NCI-H69 (cell line): ENCODE results near the gene KRTAP1-1.
"Not testable (repeated sequence)": the region's sequence is repeated elsewhere in the genome, so short reads cannot be mapped to it uniquely, and the experiment has no call there.

ENCODE experiments used
- DNase-seq: peaks from one replicate; lab custom pipeline; 2025; lab: John Stamatoyannopoulos, UW

The KRTAP1-1 gene, protein sequence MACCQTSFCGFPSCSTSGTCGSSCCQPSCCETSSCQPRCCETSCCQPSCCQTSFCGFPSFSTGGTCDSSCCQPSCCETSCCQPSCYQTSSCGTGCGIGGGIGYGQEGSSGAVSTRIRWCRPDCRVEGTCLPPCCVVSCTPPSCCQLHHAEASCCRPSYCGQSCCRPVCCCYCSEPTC

DNA sequence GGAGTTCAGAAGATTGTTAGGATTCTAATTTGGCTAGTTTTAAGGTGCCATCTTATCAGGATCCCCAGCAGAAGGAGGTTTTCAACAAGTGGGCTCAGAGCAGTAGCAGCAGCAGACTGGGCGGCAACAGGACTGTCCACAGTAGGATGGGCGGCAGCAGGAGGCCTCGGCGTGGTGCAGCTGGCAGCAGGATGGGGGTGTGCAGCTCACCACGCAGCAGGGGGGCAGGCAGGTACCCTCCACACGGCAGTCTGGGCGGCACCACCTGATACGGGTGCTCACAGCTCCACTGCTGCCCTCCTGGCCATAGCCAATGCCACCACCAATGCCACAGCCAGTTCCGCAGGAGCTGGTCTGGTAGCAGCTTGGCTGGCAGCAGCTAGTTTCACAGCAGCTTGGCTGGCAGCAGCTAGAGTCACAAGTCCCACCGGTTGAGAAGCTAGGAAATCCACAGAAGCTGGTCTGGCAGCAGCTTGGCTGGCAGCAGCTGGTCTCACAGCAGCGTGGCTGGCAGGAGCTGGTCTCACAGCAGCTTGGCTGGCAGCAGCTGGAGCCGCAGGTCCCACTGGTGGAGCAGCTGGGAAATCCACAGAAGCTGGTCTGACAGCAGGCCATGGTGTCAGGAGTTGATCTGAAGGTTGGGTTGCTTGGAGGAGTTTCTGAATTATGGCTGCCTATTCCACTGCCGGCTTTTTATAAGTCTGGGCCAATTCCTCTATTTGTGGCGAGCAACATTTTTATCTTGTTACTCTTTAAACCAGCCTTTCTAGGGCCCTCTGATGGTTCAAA, at the start of gene KRTAP1-1:
KRTAP1-1 (minus strand) TSS at position 668 of the 789 bp plus-strand sequence; CDS start at position 615, 53 bp downstream.
- DNase-seq = peak; percentile 83

DNA sequence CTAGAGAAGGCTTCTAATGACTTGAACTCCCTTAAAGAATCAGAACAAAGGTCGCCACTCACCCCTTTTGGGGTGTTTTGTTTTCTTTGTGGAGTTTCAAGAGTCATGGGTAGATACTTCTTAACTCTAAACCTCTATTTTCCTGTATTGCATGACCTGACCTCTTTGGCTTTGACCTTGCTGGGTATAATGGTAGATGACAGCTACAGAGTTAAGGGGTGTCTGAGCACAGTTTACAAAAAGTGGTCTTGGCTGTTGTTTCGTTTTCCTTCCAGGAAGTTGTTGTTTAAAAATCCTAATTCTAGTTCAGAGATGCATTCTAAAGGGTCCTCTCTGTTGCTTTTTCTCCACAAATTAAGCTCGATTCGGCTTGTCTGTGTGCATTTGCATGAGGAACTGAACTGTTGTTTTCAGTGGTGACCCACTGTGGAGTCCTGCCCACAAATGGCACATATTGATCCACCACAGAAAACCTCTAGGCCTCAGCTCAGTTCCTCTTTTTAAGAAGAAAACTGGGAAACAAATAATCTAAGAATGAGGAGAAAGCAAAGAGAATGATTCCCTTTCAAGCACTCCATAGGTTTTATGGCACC, 47.6 kb upstream of the KRTAP1-1 start:
- not testable (repeated sequence) for DNase-seq

DNA sequence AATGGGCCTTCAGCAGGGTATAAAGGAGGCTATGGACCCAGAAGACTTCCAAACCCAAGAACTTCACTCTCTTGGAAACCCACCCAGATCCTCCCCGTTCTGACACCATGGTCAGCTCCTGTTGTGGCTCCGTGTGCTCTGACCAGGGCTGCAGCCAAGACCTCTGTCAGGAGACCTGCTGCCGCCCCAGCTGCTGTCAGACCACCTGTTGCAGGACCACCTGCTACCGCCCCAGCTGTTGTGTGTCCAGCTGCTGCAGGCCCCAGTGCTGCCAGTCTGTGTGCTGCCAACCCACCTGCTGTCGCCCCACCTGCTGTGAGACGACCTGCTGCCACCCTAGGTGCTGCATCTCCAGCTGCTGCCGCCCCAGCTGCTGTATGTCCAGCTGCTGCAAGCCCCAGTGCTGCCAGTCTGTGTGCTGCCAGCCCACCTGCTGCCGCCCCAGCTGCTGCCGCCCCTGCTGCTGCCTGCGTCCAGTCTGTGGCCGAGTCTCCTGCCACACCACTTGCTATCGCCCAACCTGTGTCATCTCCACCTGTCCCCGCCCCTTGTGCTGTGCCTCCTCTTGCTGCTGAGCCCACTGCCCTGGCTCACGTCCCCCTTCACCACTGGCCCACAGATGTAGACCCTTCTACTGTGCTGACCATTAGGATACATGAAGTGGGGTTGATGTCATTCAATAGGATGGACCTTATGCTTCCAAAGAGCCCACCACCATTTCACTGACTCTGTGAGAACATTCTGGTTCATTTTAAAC, 43.0 kb upstream of the KRTAP1-1 start, which contains the start of gene KRTAP4-7:
KRTAP4-7 (plus strand) TSS at position 51 of the 757 bp plus-strand sequence; CDS start at position 108, 57 bp downstream.
- not testable (repeated sequence) for DNase-seq

DNA sequence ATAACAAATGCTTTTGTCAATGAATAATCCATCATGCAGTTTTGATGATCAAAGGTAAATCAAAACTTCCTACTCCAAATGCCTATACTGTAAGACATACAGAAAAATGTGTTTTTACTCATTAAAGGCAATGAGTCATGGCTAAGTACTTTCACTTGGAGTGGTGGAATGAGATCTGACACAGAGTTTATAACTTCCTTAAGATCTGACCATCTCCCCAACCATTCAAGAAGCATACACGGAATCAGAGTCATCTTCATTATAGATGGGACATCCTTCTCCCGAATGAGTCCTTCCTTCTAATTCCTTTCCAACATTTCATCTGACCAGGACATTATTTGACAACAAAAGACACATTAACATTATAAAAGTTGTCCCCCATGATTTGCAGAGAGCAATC, 42.2 kb upstream of the KRTAP1-1 start:
- not testable (repeated sequence) for DNase-seq

DNA sequence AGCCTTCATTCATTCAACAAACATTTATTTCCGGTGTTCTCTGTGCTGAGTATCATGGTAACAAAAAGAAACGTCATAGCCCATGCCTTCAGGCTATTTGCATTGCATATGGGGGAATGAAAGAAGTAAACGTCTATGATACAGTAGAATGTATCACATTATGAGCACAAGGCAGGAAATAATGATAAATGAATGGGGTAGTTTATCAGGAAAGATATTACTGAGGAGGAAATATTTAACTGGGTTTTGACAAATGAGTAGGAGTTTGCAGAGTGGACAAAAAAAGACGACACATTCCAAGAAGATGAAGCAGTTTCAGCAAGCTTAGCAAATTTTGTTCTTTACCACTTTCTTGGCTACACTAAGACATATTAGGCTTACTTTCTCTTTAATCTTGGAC, 41.4 kb upstream of the KRTAP1-1 start:
- DNase-seq = peak; percentile 43

DNA sequence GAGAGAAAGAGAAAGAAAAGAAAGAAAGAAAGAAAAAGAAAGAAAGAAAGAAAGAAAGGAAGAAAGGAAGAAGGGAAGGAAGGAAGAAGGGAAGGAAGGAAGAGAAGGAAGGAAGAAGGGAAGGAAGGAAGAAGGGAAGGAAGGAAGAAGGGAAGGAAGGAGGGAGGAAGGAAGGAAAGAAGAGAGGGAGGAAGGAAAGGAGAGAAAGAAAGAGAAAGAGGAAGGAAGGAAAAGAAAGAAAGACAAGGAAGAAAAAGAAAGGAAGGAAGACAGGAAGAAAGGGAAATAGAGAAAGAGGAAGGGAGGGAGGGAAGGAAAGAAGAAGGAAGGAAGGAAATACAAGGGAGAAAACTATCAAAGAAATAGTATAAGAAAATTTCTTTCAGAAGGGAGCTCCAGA, 35.5 kb upstream of the KRTAP1-1 start:
- no peak for DNase-seq

DNA sequence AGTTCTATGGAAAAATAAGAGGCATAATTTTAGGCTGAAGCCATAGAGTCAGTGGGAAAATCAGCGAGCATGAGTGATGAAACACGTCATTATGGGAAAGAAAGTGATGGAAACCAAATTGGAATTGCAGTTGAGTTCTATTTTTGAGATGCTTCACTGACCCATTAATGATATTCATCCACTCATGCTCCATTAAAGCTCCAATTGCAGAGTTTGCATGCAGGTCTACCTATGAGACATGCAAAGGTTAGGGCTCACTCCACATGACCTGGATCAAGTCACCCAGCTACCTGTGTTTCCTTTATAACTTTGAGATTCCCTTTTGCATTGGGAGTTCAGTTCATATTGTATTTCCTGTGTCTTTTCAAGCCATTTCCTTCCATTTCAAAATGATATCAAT, 32.4 kb upstream of the KRTAP1-1 start:
- no peak for DNase-seq

DNA sequence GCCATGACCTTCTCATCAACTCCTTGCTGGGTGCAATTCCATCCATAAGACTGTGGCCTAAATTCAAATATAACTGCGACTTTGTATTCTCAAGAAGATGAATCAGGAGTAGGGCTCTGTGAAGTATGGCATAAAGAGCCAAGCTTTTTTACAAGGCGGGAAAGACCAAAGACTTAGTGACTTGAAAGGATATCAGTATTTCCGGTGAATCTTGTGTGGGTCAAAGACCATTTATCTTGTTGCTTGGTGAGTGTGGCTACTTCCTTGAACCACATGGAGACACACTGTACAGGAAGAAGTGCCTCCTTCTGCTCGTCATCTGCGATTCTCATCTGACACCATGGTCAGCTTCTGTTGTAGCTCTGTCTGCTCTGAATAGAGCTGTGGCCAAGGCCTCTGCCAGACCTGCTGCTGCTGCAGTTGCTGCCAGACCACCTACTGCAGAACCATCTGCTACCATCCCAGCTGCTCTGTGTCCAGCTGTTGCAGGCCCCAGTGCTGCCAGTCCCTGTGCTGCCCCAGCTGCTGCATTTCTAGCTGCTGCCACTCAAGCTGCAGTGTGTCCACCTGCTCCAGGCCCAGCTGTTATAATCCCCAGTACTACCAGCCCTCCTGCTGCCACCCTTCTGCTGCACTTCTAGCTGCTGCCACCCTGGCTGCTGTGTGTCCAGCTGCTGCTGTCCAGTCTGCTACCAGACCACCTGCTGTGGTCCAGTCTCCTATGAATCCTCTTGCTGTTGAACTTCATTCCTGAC, 30.5 kb upstream of the KRTAP1-1 start:
- DNase-seq = peak; percentile 62

DNA sequence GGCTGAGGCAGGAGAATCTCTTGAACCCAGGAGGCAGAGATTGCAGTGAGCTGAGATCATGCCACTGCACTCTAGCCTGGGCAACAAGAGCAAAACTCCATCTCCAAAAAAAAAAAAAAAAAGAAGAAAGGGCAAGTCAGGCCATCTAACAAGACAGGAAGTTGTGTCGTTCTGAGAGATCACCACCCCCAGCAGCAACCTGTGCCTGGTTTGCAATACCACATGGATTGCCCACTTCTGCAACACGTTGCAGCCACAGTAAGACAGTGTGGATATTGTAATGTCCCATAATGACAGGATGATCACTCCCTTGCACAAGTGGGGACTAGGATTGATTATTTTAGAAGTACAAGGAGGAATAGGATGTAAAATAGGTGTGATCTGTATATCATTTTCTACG, 27.8 kb upstream of the KRTAP1-1 start:
- DNase-seq = no peak

DNA sequence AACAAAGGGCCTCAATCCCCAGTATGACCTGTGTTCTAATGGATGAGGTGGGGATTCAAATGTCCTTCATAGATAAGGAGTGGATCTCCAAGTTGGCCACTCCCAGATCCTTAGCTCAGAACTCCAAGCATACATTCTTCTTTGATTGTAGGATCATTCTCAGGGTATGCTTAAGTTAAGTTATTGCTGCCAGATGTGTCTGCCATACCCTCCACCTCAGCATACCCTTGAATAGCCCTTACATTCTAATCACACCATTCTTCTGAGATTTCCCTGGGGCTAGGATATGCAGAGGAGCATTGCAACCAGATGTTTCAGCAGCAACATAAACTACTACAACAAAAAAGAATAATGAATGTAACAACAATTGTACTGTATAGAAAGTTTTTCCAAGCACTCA, 26.0 kb upstream of the KRTAP1-1 start:
- DNase-seq = no peak

DNA sequence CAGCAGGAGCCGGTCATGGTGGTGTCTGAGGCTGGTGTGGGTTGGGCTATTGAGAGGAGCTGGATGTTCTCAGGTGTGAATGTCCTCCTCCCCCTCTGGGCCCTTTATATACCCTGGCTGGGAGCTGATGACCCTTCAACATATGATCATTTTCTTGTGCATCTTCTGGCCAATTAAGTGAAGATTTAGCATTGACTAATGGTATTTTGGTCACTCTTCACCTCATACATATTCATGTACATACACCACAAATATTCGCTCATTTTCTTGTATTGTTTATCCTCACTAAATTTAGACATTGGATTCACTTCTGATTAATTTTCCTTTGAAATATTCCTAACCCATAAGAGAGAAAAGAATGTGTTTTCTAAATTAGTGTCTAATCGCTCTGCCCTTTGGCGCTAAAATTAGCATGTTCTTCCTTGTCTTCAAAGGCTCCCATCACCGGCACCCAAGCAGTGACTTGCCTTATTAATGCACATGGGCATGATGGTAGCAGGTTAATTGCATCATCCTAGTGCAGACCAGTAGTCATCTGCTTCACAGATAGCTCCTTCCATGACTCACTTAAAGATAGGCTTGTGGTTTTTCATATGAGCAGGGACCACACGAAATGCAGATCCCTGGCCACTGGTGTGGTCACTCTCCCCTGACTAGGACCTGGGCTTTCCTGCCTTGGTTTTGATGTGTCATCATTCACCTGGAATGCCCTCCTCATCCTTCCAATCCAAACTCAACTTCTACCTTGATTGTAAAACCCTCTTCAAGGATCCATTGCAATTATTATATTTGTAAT, 24.8 kb upstream of the KRTAP1-1 start, which contains the start of gene KRTAP2-4:
KRTAP2-4 (minus strand) TSS at position 51 of the 796 bp plus-strand sequence; CDS start at position 17, 34 bp downstream.
- no peak for DNase-seq

DNA sequence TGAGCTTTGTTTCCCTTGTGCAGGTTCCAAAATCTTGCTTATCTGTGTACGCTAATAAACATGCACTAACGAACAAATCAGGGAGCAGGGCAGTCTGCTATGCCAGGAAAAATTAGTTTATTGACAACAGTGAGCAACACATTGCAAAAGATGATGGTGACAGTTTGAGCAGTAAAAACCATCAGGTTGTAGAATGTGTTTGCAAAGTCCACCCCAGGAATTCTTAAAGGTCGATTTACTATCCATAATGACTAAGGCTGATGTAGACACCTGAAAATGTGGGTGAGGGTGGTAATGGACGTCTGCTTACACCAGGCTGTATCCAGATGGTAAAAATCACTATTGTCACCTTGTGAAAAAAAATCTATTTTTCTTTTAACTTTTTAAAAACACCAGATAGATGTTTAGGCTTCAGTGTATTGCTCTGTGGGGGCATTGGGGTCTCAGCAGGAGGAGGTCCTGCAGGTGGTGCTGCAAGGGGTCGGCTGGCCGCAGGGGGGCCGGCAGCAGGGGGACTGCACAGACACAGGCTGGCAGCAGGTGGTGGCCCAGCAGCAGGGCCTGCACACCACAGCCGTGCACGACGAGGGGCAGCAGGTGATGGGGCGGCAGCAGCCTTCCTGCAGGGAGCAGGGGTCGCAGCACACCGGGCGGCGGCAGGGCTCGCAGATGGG, 23.9 kb upstream of the KRTAP1-1 start:
- not testable (repeated sequence) for DNase-seq

DNA sequence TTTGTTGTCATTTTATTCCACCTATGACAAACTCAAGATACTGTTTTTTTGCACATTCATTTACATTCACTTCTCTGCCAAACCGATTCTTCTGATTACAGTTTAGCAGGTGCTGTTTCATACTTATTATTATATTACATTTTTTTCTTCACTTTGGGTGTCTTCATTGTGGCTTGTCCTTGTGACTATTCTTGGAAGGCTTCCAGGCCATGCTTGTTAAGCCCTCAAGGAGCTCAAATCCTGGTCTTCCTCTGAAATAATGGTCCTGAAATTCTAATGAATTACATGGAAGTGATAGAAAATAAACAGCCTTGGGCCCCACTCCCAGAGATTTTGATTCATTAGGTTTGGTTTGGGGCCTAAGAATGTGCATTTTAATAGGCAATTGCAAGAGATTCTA, 23.1 kb upstream of the KRTAP1-1 start:
- no peak for DNase-seq

DNA sequence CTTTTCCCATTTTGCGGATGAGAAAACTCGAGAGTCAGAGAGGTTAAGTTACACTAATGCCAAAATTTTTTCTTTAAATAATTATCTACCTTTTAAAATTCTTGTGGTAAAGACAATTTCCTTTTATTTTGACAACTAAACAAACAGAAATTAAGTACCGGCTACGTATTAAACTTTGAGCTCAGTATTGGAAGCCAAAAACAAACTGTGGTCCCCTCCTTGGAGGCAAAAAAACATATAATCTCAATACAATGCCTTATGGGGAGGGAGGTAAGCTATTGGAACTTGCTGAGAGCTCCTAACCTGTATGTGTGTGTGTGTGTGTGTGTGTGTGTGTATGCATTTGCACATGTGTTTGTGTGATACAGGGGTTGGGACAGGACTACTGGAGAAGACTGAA, 22.2 kb upstream of the KRTAP1-1 start:
- no peak for DNase-seq

DNA sequence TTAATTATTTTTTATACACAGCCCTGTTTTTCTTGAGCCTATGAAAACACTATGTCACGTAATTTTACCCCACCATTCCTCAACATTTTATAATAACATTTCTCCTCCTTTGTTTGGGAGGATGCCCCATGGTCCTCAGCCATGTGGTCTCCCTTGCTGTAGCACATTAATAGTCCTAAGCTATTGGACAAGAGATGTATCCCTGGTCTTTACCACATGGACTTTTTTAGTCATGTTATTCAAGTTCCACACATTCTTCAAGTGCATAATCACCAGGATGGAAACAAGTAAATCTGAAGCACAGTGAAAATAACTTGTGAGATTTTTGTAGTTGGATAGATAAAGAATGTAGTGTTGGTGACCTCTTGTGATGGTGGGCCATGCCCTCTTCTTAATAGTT, 20.7 kb upstream of the KRTAP1-1 start:
- no peak for DNase-seq

DNA sequence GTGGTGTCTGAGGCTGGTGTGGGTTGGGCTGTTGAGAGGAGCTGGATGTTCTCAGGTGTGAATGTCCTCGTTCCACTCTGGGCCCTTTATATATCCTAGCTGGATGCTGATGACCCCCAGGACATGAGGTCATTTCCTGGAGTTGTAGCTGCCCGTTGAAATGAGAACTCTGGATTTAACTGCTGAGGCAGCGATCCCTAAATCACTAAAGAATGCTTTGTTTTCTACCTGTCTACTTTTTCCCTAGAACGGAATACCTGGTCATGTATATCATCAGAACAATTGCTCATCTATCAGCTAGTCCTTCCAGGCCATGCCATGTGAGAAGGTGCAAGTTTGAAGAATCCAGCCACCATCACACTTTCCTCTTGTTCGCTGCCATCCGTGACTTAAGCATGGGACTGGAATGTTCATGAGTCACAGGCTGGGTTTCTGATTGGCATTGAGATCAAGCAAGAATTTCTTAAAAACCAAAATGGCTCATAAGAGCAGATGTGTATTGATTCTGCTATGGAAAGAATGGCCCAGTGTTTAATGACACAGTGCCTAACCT, 18.9 kb upstream of the KRTAP1-1 start, which contains the start of gene KRTAP2-3:
KRTAP2-3 (minus strand) TSS at position 63 of the 553 bp plus-strand sequence. CDS start 64 bp downstream, outside the sequence.
- DNase-seq = no peak

DNA sequence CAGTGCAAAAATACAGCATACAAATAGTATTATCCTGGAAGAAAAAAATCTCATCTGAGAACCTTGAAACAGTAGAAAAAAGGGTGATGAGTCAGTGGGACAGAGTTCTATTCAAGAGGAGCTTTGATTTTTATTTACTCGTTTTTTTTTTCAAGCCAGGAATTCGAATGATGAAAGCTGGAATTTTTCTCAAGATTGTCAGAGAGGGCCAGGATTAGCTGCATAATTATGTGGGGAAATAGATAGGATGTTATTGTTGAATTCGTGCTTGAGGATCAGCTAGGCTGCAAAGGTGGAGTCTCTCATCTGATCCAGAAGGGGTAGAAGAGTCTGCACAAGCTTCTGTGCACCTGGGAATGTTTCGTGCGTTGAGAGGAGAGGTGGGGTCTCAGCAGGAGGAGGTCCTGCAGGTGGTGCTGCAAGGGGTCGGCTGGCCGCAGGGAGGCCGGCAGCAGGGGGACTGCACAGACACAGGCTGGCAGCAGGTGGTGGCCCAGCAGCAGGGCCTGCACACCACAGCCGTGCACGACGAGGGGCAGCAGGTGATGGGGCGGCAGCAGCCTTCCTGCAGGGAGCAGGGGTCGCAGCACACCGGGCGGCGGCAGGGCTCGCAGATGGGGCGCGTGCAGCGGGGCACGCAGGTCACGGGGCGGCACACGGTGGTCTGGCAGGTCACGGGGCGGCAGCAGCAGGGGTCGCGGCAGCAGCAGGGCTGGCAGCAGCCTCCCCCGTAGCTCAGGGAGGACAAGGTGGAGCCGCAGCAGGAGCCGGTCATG, 18.2 kb upstream of the KRTAP1-1 start:
- DNase-seq = peak; percentile 6

DNA sequence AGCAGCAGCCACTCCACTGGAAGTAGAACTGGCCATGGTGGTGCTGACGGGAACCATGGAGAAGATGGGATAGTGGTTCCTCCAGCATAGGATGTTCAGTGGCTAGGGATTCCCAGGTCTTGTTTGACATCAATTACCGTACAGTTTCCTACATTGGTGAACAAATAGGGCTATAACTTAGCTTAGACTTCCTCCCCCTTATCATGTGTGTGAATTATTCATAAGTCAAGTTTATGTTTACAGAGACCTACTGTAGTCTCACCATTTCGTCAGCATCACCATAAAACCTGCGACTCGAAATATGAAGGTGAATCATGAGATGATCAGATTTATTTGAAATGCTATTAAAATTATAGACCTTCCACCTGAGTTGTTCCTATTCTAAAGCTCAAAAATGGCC, 17.5 kb upstream of the KRTAP1-1 start:
- no peak for DNase-seq

DNA sequence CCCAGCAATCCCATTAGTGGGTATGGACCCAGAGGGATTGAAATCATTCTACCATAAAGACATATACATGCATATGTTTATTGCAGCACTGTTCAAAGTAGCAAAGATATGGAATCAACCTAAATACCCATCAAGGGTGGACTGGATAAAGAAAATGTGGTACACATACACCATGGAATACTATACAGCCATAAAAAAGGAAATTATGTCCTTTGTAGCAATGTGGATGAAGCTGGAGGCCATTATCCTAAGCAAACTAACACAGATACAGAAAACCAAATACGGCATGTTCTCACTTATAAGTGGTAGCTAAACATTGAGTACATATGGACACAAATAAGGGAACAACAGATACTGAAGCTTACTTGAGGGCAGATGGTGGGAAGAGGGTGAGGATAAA, 16.3 kb upstream of the KRTAP1-1 start:
- no peak for DNase-seq
